ENCODE measurements around the gene PLPP3. TPM values are rescaled to one million over a fixed set of nuclear protein-coding genes. Genes with fewer than 3 reads are reported as not detected.

Gene PLPP3
- total RNA-seq, 4 donors from 2014 or later = 127 to 502 (median 297) TPM

DNA sequence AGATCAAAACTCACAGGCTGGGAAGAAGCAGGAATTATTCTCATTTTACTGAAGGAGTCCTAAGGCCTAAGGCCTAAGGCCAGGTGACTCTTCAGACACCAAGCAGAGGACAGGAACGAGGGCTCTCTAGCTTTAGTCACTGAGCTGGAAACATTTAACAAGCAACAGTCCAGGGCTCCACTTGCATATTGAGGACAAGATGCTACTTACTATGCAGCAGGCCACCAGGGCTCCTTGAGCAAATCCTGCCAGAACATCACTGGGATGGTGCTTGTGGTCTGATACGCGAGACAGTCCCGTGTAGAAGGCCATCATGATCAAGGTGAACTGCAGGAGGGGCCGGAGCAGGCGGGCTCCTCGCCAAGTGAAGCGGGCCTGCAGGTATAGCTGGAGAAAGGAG lies 67.6 kb downstream of the PLPP3 start:
- DNase-seq (ENCODE audit: low spot score) = no peak
- TF ChIP-seq, protein P1, sequence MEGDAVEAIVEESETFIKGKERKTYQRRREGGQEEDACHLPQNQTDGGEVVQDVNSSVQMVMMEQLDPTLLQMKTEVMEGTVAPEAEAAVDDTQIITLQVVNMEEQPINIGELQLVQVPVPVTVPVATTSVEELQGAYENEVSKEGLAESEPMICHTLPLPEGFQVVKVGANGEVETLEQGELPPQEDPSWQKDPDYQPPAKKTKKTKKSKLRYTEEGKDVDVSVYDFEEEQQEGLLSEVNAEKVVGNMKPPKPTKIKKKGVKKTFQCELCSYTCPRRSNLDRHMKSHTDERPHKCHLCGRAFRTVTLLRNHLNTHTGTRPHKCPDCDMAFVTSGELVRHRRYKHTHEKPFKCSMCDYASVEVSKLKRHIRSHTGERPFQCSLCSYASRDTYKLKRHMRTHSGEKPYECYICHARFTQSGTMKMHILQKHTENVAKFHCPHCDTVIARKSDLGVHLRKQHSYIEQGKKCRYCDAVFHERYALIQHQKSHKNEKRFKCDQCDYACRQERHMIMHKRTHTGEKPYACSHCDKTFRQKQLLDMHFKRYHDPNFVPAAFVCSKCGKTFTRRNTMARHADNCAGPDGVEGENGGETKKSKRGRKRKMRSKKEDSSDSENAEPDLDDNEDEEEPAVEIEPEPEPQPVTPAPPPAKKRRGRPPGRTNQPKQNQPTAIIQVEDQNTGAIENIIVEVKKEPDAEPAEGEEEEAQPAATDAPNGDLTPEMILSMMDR (IDR thresholded peaks at IDR 0.05) = no peak
- no peak for ATAC-seq (ENCODE audit: low FRiP score)

DNA sequence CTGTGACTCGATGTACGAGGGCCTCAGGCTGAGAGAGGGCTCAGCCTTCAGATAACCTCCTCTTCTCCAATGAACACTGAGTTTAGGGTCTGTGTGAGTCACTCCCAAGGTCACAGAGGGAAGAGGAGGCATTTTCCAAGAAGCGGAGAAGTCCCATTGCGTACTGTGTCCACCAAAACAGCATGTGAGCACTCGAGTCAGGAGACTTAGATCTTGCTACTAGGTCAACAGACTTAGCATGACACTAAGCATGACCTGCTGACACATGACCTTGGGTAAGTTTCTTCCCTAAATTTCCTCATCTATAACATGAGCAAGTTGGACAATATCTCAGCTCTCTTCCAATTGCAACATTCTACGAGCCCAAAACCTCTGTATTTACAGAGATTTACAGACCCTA lies 68.0 kb downstream of the PLPP3 start:
- peak; percentile 27 for ATAC-seq (ENCODE audit: low FRiP score)
- no peak for DNase-seq (ENCODE audit: low spot score)
- TF ChIP-seq, protein P1 (IDR thresholded peaks at IDR 0.05) = no peak

DNA sequence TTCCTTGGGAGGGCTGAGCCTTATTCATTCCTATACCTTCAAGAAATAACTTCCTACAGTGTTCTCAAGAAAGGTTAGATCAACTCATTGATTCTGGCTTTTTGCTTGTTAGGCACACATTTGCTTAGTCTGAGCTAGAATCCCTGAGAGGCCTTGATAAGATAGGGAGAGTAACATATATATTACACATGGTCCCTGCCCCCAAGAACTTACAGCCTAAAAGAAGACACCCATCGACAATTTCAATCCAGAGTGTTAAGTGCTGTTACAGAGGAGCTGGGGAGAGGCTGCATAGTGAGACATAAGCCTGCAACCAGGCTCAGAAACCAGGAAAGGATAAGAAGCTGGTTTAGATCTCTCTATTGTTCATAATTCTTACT lies 68.7 kb downstream of the PLPP3 start:
- TF ChIP-seq, protein P1 (IDR thresholded peaks at IDR 0.05) = no peak
- no peak for DNase-seq (ENCODE audit: low spot score)
- no peak for ATAC-seq (ENCODE audit: low FRiP score)

DNA sequence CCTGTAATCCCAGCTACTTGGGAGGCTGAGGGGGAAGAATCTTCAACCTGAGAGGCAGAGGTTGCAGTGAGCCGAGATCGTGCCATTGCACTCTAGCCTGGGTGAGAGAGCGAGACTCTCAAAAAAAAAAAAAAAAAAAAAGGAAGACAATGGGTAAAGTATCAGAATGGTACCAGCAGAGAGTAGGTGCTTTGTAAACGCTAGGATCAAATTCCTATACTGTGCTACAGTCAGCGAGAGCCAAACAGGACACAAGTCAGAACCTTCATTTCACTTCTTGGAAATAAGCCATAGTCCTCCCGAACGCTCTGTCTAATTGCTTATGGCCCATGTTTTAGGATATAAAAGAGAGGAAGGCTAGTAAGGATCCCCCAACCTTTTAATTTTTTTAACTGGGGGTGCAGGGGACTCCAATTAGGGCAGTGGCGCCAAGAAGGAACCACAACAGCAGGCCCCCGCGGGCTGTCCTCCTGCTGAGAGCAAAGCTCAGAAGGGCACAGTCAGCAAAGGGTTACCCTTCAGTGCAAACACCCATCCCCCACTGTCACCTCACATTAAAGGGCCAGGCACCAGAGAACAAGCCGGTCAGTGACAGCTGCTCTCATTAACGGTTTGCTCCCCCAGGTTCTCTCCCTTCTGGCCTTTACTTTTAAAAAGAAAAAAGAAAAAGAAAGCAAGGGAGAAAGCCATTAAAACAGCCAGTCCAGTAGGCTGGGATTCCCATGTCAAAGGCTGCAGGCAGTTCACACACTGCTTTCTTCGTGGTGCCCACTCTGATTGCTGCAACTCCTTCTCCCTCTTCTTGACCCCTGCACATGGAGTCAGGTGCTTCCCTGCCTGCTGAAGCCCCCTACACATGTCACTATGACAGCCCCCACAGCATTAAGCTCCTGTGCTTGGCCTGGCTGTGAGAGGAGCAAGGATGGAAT lies 69.4 kb downstream of the PLPP3 start:
- no peak for ATAC-seq (ENCODE audit: low FRiP score)
- TF ChIP-seq, protein P1 (IDR thresholded peaks at IDR 0.05) = no peak
- no peak for DNase-seq (ENCODE audit: low spot score)

DNA sequence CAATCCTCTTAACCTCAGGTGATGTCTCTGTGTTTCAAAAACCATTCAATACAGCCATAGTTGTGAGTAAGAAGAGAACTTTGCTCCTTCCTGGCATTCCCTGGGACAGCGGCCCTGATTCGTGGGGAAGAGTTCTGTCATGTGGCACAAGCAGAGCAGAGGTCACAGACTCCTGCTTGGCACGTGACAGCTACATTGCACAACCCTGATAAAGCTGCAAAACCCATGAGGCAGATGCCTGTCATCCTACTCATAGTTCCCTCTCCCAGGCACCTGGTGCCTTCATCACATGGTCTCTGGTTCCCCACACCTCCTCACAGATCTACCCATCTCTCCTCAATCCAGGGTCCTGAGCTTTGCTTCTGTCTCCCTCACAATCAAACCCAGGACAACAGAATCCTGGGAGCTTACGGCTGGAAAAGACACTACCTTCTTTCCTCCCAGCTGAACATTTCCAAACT lies 70.8 kb downstream of the PLPP3 start:
- DNase-seq (ENCODE audit: low spot score) (no peak), ATAC-seq (ENCODE audit: low FRiP score) (peak; percentile 45)
- TF ChIP-seq, protein P1 (IDR thresholded peaks at IDR 0.05) = no peak

DNA sequence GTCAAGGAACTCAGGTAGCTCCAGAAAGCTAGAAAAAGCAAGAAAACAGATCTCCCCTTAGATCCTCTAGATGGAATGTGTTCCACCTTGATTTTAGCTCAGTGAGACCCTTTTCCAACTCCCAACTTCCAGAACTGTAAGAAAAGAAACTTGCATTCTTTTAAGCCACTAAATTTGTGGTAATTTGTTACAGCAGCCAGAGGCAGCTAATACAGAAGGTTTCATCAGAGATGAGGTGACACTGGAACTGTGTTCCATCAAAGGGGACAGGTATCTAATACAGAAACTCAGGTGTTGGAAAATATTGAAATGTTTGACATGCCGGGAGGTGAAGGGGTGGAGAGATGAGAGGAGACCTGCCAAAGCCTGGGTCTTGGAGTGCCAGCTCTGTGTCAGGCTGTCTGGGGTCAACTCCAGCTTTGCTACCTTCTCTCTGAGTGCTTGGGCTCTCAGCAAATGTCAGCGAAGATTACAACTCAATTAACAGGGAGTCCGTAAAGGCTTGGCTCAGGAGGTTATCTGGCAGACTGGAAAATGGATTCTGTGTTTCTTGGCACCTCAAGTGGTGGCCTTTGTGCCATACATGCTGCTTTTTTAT lies 71.3 kb downstream of the PLPP3 start:
- DNase-seq (ENCODE audit: low spot score) (no peak), ATAC-seq (ENCODE audit: low FRiP score) (no peak)
- TF ChIP-seq, protein P1 (IDR thresholded peaks at IDR 0.05) = no peak

Measured in omental fat pad (tissue), 4 donors.